MM.1S (cell line): ENCODE data around the gene INPP5D.

Experiments
- EZH2 ChIP-seq: fragments of 300-600 bp; sonication (generic); optimal IDR thresholded peaks from 2 replicates; pipeline ENCODE3; 2017; ENCODE audit warnings: low read depth, mild to moderate bottlenecking, antibody characterized with exemption, low read length, mixed read lengths
- EZH2phosphoT487 ChIP-seq: fragments of 300-600 bp; sonication (generic); IDR thresholded peaks from 2 replicates; pipeline ENCODE4 v1.6.1; 2018; ENCODE audit warnings: antibody characterized with exemption, low read length
- TF ChIP-seq, protein P1 (sequence below): fragments of 300-600 bp; sonication (generic); IDR thresholded peaks from 2 replicates; pipeline ENCODE4 v1.5.1; 2016; ENCODE audit warnings: antibody characterized with exemption, low read length, mixed read lengths

DNA sequence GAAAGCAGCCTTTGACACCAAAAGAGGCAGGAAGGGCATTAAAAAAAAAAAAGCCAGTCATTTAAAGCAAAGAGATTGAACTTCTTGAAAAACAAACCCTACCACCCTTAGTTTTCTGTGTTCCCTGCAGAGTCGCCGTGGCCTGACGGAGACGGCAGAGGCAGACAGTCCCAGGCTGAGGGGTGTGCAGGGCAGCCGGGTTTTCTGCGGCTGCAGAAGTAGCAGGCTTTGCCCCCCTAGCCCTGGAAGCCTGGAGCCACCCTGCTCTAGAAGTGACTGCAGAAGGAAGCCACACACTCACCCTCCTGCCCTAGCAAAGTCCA is 2.8 kb downstream of the INPP5D start:
- TF ChIP-seq, protein P1, sequence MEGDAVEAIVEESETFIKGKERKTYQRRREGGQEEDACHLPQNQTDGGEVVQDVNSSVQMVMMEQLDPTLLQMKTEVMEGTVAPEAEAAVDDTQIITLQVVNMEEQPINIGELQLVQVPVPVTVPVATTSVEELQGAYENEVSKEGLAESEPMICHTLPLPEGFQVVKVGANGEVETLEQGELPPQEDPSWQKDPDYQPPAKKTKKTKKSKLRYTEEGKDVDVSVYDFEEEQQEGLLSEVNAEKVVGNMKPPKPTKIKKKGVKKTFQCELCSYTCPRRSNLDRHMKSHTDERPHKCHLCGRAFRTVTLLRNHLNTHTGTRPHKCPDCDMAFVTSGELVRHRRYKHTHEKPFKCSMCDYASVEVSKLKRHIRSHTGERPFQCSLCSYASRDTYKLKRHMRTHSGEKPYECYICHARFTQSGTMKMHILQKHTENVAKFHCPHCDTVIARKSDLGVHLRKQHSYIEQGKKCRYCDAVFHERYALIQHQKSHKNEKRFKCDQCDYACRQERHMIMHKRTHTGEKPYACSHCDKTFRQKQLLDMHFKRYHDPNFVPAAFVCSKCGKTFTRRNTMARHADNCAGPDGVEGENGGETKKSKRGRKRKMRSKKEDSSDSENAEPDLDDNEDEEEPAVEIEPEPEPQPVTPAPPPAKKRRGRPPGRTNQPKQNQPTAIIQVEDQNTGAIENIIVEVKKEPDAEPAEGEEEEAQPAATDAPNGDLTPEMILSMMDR = no peak
- TF ChIP-seq EZH2 (no peak), EZH2phosphoT487 (no peak)
